Measurements from ENCODE around the gene LRRC26. TPM values are rescaled to one million over a fixed set of nuclear protein-coding genes. Genes with fewer than 3 reads are reported as not detected.
"Not testable (repeated sequence)": the region's sequence is repeated elsewhere in the genome, so short reads cannot be mapped to it uniquely, and the experiment has no call there.

The LRRC26 gene
- total RNA-seq, 1 experiment from 2014 or later = 0.52 TPM

DNA sequence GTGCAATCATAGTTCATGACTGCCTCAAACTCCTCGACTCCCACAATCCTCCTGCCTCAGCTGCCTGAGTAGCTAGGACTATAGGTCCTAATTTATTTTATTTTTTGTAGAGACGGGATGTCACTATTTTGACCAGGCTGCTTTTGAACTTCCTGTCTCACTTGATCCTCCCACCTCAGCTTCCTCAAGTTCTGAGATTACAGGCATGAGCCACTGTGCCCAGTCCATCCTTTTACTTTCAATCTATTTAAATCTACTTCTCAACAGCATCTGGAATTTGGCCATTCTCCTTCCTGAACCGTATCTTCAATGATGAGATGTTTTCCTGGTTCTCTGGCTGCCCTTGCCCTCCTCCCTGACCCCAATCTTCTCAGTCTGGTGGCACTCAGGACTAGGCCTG lies 43.1 kb downstream of the LRRC26 start:
- Mint-ChIP-seq H3K36me3 (ENCODE audit: insufficient read depth, unreplicated experiment) (peaks cover 34% of the 10 kb centered on the region), H3K27ac (ENCODE audit: unreplicated experiment) (peak overlapping the region; percentile 81), H3K4me3 (ENCODE audit: low read depth, unreplicated experiment) (peak overlapping the region; percentile 90), H3K4me1 (ENCODE audit: low read depth, unreplicated experiment) (peaks cover 32% of the 10 kb centered on the region), H3K27me3 (ENCODE audit: unreplicated experiment) (no peaks in the 10 kb centered on the region), H3K9me3 (ENCODE audit: low read depth, unreplicated experiment) (no peaks in the 10 kb centered on the region)
- DNase-seq = no peak
- CTCF ChIA-PET = interaction anchor here (0.7 to 1.3 kb wide), 3 partner anchors 50 to 100 kb away, joined by 3 to 5 read pairs (median 3); partner anchors contain the start of gene RNF224
- intact Hi-C loops (cut with micrococcal nuclease; ENCODE audit: unreplicated experiment) = no loop called here
- BruUV-seq (replicated peaks) = no TSS peak
- TF ChIP-seq, protein P1, sequence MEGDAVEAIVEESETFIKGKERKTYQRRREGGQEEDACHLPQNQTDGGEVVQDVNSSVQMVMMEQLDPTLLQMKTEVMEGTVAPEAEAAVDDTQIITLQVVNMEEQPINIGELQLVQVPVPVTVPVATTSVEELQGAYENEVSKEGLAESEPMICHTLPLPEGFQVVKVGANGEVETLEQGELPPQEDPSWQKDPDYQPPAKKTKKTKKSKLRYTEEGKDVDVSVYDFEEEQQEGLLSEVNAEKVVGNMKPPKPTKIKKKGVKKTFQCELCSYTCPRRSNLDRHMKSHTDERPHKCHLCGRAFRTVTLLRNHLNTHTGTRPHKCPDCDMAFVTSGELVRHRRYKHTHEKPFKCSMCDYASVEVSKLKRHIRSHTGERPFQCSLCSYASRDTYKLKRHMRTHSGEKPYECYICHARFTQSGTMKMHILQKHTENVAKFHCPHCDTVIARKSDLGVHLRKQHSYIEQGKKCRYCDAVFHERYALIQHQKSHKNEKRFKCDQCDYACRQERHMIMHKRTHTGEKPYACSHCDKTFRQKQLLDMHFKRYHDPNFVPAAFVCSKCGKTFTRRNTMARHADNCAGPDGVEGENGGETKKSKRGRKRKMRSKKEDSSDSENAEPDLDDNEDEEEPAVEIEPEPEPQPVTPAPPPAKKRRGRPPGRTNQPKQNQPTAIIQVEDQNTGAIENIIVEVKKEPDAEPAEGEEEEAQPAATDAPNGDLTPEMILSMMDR (IDR thresholded peaks at IDR 0.05; ENCODE audit: unreplicated experiment) = no peak

DNA sequence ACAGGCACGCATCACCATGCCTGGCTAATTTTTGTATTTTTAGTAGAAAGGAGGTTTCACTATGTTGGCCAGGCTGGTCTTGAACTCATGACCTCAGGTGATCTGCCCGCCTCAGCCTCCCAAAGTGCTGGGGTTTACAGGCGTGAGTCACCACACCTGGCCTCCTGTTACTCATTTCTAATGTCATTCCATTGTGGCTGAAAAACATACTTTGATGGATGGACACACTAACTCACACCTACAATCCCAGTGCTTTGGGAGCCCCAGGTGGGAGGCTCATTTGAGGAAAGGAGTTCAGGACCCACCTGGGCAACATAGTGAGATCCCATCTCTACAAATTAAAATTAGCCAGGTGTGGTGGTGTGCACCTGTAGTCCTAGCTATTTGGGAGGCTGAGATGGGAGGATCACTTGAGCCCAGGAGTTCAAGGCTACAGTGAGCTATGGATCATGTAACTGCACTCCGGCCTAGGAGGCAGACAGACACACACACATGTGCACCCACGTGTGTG lies 45.8 kb downstream of the LRRC26 start:
- H3K9me3 Mint-ChIP-seq (ENCODE audit: low read depth, unreplicated experiment); H3K27me3 Mint-ChIP-seq (ENCODE audit: unreplicated experiment); H3K27ac Mint-ChIP-seq (ENCODE audit: unreplicated experiment); BruUV-seq (replicated peaks); DNase-seq; intact Hi-C loops (cut with micrococcal nuclease; ENCODE audit: unreplicated experiment); H3K4me3 Mint-ChIP-seq (ENCODE audit: low read depth, unreplicated experiment): not testable (repeated sequence)
- Mint-ChIP-seq H3K36me3 (ENCODE audit: insufficient read depth, unreplicated experiment) (peaks cover 21% of the 10 kb centered on the region), H3K4me1 (ENCODE audit: low read depth, unreplicated experiment) (peaks cover 34% of the 10 kb centered on the region)
- CTCF ChIA-PET = interaction anchor here (0.7 kb wide), 1 partner anchor 8 kb away, joined by 4 read pairs; no protein-coding TSS in a partner anchor

DNA sequence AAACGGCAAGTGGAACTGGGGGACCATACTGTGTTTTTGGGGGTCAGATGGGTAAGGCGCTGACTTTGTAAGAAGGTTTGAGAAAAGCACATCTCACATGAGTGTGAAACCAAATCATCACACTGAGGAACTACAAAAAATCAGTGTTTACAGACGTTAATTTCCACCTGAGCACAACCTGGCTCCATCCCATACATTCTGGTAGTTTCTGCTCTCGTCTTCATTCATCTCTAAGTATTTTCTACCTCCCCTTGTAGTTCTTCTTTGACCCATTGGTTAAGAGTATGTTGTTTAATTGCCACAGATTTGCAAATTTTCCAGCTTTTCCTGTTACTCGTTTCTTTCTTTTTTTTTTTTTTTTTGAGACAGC lies 46.4 kb downstream of the LRRC26 start:
- H3K27ac Mint-ChIP-seq (ENCODE audit: unreplicated experiment) = no peak overlapping the region
- intact Hi-C loops (cut with micrococcal nuclease; ENCODE audit: unreplicated experiment) = no loop called here
- CTCF ChIA-PET = interaction anchor here (0.6 to 0.7 kb wide), 2 partner anchors 9 to 173 kb away, joined by 3 to 4 read pairs; no protein-coding TSS in a partner anchor
- TF ChIP-seq, protein P1 (IDR thresholded peaks at IDR 0.05; ENCODE audit: unreplicated experiment) = no peak
- no peak overlapping the region for H3K4me3 Mint-ChIP-seq (ENCODE audit: low read depth, unreplicated experiment)
- DNase-seq = no peak
- H3K27me3 Mint-ChIP-seq (ENCODE audit: unreplicated experiment) = no peaks in the 10 kb centered on the region
- H3K4me1 Mint-ChIP-seq (ENCODE audit: low read depth, unreplicated experiment) = peaks cover 30% of the 10 kb centered on the region
- no peaks in the 10 kb centered on the region for H3K9me3 Mint-ChIP-seq (ENCODE audit: low read depth, unreplicated experiment)
- H3K36me3 Mint-ChIP-seq (ENCODE audit: insufficient read depth, unreplicated experiment) = peaks cover 16% of the 10 kb centered on the region
- no TSS peak for BruUV-seq (replicated peaks)

DNA sequence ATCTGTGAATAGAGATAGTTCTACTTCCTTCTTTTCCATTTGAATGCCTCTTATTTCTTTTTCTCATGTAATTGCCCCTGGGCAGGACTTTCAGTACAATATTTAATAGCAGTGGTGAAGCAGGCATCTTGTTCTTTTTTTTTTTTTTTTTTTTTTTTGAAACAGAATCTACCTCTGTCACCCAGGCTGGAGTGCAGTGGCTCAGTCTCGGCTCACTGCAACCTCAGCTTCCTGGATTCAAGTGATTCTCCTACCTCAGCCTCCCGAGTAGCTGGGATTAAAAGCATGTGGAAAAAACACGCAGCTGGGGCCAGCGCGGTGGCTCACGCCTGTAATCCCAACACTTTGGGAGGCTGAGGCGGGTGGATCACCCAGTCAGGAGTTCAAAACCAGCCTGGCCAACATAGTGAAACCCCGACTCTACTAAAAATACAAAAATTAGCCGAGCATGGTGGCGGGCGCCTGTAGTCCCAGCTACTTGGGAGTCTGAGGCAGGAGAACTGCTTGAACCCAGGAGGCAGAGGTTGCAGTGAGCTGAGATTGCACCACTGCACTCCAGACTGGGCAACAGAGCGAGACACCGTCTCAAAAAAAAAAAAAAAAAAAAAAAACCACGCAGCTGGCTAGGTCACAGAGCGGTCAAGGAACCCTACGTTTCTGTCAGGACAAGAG lies 46.9 kb downstream of the LRRC26 start:
- H3K9me3 Mint-ChIP-seq (ENCODE audit: low read depth, unreplicated experiment); DNase-seq; intact Hi-C loops (cut with micrococcal nuclease; ENCODE audit: unreplicated experiment); H3K27me3 Mint-ChIP-seq (ENCODE audit: unreplicated experiment); BruUV-seq (replicated peaks); H3K4me3 Mint-ChIP-seq (ENCODE audit: low read depth, unreplicated experiment); H3K27ac Mint-ChIP-seq (ENCODE audit: unreplicated experiment): not testable (repeated sequence)
- CTCF ChIA-PET = interaction anchor here (0.6 kb wide), 1 partner anchor 174 kb away, joined by 3 read pairs; no protein-coding TSS in a partner anchor
- H3K4me1 Mint-ChIP-seq (ENCODE audit: low read depth, unreplicated experiment) = peaks cover 24% of the 10 kb centered on the region
- H3K36me3 Mint-ChIP-seq (ENCODE audit: insufficient read depth, unreplicated experiment) = peaks cover 11% of the 10 kb centered on the region

DNA sequence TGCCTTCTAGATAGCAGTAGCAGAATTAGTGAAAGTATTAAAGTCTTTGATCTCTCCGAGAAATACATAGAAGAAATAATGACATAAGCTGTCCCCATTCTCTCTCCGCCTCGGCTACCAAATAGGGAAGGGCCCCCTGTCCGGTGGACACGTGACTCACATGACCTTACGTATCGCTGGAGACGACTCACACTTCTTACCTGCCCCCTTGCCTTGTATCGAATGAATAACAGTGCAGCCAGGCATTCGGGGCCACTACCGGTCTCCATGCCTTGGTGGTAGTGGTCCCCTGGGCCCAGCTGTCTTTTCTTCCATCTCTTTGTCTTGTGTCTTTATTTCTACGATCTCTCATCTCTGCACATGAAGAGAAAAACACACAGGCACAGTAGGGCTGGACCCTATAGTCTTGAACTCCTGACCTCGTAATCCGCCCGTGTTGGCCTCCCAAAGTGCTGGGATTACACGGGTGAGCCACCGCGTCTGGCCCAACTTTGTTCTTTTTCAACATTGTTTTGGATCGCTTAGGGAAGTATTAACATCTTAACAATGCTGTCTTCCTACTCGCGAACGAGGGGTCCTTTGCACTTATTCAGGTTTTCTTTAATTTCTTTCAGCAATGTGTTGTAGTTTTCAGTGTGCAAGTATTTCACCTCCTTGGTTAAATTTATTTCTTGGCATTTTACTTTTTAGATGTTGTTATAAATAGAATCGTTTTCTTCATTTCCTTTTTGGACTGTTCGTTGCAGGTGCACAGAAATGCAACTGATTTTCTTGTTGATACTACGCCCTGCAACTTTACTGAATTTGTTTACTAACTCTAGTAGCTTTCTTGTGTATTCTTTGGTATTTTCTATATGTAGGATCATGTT lies 47.7 kb downstream of the LRRC26 start:
- TSS peak; percentile 13 for BruUV-seq (replicated peaks)
- H3K36me3 Mint-ChIP-seq (ENCODE audit: insufficient read depth, unreplicated experiment); H3K27me3 Mint-ChIP-seq (ENCODE audit: unreplicated experiment); CTCF ChIA-PET; DNase-seq; intact Hi-C loops (cut with micrococcal nuclease; ENCODE audit: unreplicated experiment); H3K9me3 Mint-ChIP-seq (ENCODE audit: low read depth, unreplicated experiment); H3K27ac Mint-ChIP-seq (ENCODE audit: unreplicated experiment): not testable (repeated sequence)
- Mint-ChIP-seq H3K4me3 (ENCODE audit: low read depth, unreplicated experiment) (peak overlapping the region; percentile 25), H3K4me1 (ENCODE audit: low read depth, unreplicated experiment) (peaks cover 17% of the 10 kb centered on the region)

Small RNA genes within 50 kb of the gene (microRNA-seq; reads per million reads assigned to microRNA genes)
- gene MIR3621 = not detected

Other genes with a start within 250 kb of the LRRC26 start
- gene FBXW5, start 225.3 kb downstream of the LRRC26 start, total RNA-seq (2022) = 49.9 and 50.8 TPM in 2 replicates
- 3.9 and 4.0 TPM in 2 replicates for gene C8G, start 224.8 kb downstream of the LRRC26 start, total RNA-seq (2022)
- gene LCN12, start 217.8 kb downstream of the LRRC26 start, total RNA-seq (2022) = 3.8 and 3.9 TPM in 2 replicates
- gene PTGDS, start 192.5 kb downstream of the LRRC26 start, total RNA-seq (2022) = not detected in 2 replicates
- gene LCNL1, start 187.1 kb downstream of the LRRC26 start, total RNA-seq (2022) = 0.22 TPM in 1 of 2 replicates, not detected in the other
- 38.3 and 43.7 TPM in 2 replicates for gene PAXX, start 177.6 kb downstream of the LRRC26 start, total RNA-seq (2022)
- gene CLIC3, start 173.5 kb downstream of the LRRC26 start, total RNA-seq (2022) = 0.35 and 0.91 TPM in 2 replicates
- 47.6 and 50.7 TPM in 2 replicates for gene ABCA2, start 141.8 kb downstream of the LRRC26 start, total RNA-seq (2022)
- not detected in 2 replicates for gene FUT7, start 138.0 kb downstream of the LRRC26 start, total RNA-seq (2022)
- gene NPDC1, start 123.9 kb downstream of the LRRC26 start, total RNA-seq (2022) = 65.2 and 78.6 TPM in 2 replicates
- 3.8 and 5.8 TPM in 2 replicates for gene ENTPD2, start 116.0 kb downstream of the LRRC26 start, total RNA-seq (2022)
- 38.4 and 41.1 TPM in 2 replicates for gene SAPCD2, start 99.5 kb downstream of the LRRC26 start, total RNA-seq (2022)
- gene UAP1L1, start 92.5 kb downstream of the LRRC26 start, total RNA-seq (2022) = 9.1 and 10.8 TPM in 2 replicates
- 61.4 and 65.6 TPM in 2 replicates for gene MAN1B1, start 83.1 kb downstream of the LRRC26 start, total RNA-seq (2022)
- gene DPP7, start 55.3 kb downstream of the LRRC26 start, total RNA-seq (2022) = 51.6 and 76.8 TPM in 2 replicates
- gene GRIN1, start 30.9 kb downstream of the LRRC26 start, total RNA-seq (2022) = 0.24 and 0.54 TPM in 2 replicates
- not detected in 2 replicates for gene TMEM210, start 2.0 kb upstream of the LRRC26 start, total RNA-seq (2022)
- gene ANAPC2, start 18.5 kb upstream of the LRRC26 start, total RNA-seq (2022) = 49.4 and 51.4 TPM in 2 replicates
- gene SSNA1, start 18.6 kb upstream of the LRRC26 start, total RNA-seq (2022) = 41.9 and 44.1 TPM in 2 replicates
- 18.3 and 20.3 TPM in 2 replicates for gene TPRN, start 30.7 kb upstream of the LRRC26 start, total RNA-seq (2022)
- 25.4 and 28.8 TPM in 2 replicates for gene TMEM203, start 35.6 kb upstream of the LRRC26 start, total RNA-seq (2022)
- 26.4 and 27.7 TPM in 2 replicates for gene NDOR1, start 35.6 kb upstream of the LRRC26 start, total RNA-seq (2022)
- 10.1 and 14.2 TPM in 2 replicates for gene RNF208, start 52.2 kb upstream of the LRRC26 start, total RNA-seq (2022)
- 3.0 and 3.6 TPM in 2 replicates for gene CYSRT1, start 55.1 kb upstream of the LRRC26 start, total RNA-seq (2022)
- gene RNF224, start 57.5 kb upstream of the LRRC26 start, total RNA-seq (2022) = 1.6 and 1.7 TPM in 2 replicates
- 0.26 and 0.34 TPM in 2 replicates for gene SLC34A3, start 60.9 kb upstream of the LRRC26 start, total RNA-seq (2022)
- 360 and 383 TPM in 2 replicates for gene TUBB4B, start 71.2 kb upstream of the LRRC26 start, total RNA-seq (2022)
- not detected in 2 replicates for gene STPG3, start 81.2 kb upstream of the LRRC26 start, total RNA-seq (2022)
- gene NELFB, start 85.3 kb upstream of the LRRC26 start, total RNA-seq (2022) = 41.8 and 43.5 TPM in 2 replicates
- 51.8 and 60.2 TPM in 2 replicates for gene TOR4A, start 107.7 kb upstream of the LRRC26 start, total RNA-seq (2022)
- 32.6 and 32.9 TPM in 2 replicates for gene NRARP, start 132.2 kb upstream of the LRRC26 start, total RNA-seq (2022)